DND-41 (cell line): Measurements from ENCODE around the gene AKAP9.

ENCODE experiments used
- ATAC-seq: fragments of 200-7000 bp; cut with Tn5 transposase; 3 replicates; pipeline ENCODE4 v1.9.1; 2021; ENCODE audit warnings: low read depth; ENCODE audit not compliant: insufficient read depth
- DNase-seq: peaks from one replicate; pipeline ENCODE4 v3.0.0-alpha.2; 2020
- H2AFZ ChIP-seq: 2 replicates; pipeline ENCODE4 v1.6.0; 2012; ENCODE audit warnings: low read depth, low read length
- H3K27ac ChIP-seq: 2 replicates; pipeline ENCODE4 v1.5.1; 2012; ENCODE audit warnings: low read length, inconsistent platforms
- H3K27me3 ChIP-seq: fragments of 200-600 bp; sonication (generic); 2 replicates; pipeline ENCODE4 v1.6.0; 2012; ENCODE audit warnings: low read length, mild to moderate bottlenecking, inconsistent platforms; ENCODE audit not compliant: insufficient read depth, poor library complexity
- H3K36me3 ChIP-seq: 2 replicates; pipeline ENCODE4 v1.5.1; 2012; ENCODE audit warnings: low read length, inconsistent platforms; ENCODE audit not compliant: insufficient read depth
- H3K4me1 ChIP-seq: 2 replicates; pipeline ENCODE4 v1.5.1; 2012; ENCODE audit warnings: mild to moderate bottlenecking, low read length; ENCODE audit not compliant: insufficient read depth
- H3K4me2 ChIP-seq: 2 replicates; pipeline ENCODE4 v1.6.0; 2012; ENCODE audit warnings: mild to moderate bottlenecking, moderate library complexity, low read length, inconsistent platforms; ENCODE audit not compliant: insufficient read depth
- H3K4me3 ChIP-seq, 2 experiments: fragments of 200-600 bp in 1 of 2; shearing (Covaris generic) in 1 of 2; 2 replicates each; pipeline ENCODE4 v1.5.1; 2012 to 2016; ENCODE audit warnings: inconsistent platforms in 2 of 2, low read length in 2 of 2, mild to moderate bottlenecking in 2 of 2, low read depth in 1 of 2, moderate library complexity in 1 of 2
- H3K79me2 ChIP-seq: 2 replicates; pipeline ENCODE4 v1.6.0; 2012; ENCODE audit warnings: low read length, inconsistent platforms; ENCODE audit not compliant: insufficient read depth
- H3K9ac ChIP-seq: 2 replicates; pipeline ENCODE4 v1.6.0; 2012; ENCODE audit warnings: low read depth, mild to moderate bottlenecking, inconsistent platforms, low read length, moderate library complexity
- H3K9me3 ChIP-seq: 2 replicates; pipeline ENCODE4 v1.5.1; 2012; ENCODE audit warnings: low read length, moderate library complexity, mild to moderate bottlenecking, inconsistent platforms; ENCODE audit not compliant: insufficient read depth, severe bottlenecking
- H4K20me1 ChIP-seq: 2 replicates; pipeline ENCODE4 v1.6.0; 2012; ENCODE audit warnings: low read length; ENCODE audit not compliant: insufficient read depth
- CTCF ChIP-seq: IDR thresholded peaks from 2 replicates; pipeline ENCODE4 v1.5.1; 2012; ENCODE audit warnings: borderline replicate concordance, low read length, moderate library complexity, mild to moderate bottlenecking; ENCODE audit not compliant: poor library complexity, severe bottlenecking; ENCODE audit errors: extremely low read depth
- EZH2 ChIP-seq: IDR thresholded peaks from 3 replicates; pipeline ENCODE4 v1.6.1; 2012; ENCODE audit warnings: borderline replicate concordance, low read depth, mild to moderate bottlenecking, moderate library complexity, low read length, inconsistent platforms; ENCODE audit not compliant: severe bottlenecking

The AKAP9 gene

GRCh38 chr7:92052159-92052558 is 111.5 kb downstream of the AKAP9 start:
- no peaks in the 10 kb centered on the region for H3K4me1 ChIP-seq
- no peaks in the 10 kb centered on the region for H4K20me1 ChIP-seq
- H3K4me3 ChIP-seq: no peak overlapping the region
- no peaks in the 10 kb centered on the region for H3K79me2 ChIP-seq
- no peak for TF ChIP-seq CTCF
- TF ChIP-seq EZH2: no peak
- no peak overlapping the region for H3K9ac ChIP-seq
- no peaks in the 10 kb centered on the region for H3K9me3 ChIP-seq
- ATAC-seq (no peak), DNase-seq (no peak)
- H3K27ac ChIP-seq: no peak overlapping the region
- no peak overlapping the region for H2AFZ ChIP-seq
- H3K27me3 ChIP-seq: no peaks in the 10 kb centered on the region
- H3K36me3 ChIP-seq: peaks cover 17% of the 10 kb centered on the region; the same call in 1 of the 2 replicates
- H3K4me2 ChIP-seq: no peak overlapping the region

GRCh38 chr7:92052684-92053083 is 112.0 kb downstream of the AKAP9 start:
- Histone ChIP-seq H3K4me1 (peaks cover 5% of the 10 kb centered on the region), H3K9ac (no peak overlapping the region), H3K4me2 (no peak overlapping the region), H3K4me3 (no peak overlapping the region), H4K20me1 (no peaks in the 10 kb centered on the region), H3K36me3 (peaks cover 12% of the 10 kb centered on the region; the same call in 1 of the 2 replicates), H3K9me3 (no peaks in the 10 kb centered on the region), H3K27me3 (no peaks in the 10 kb centered on the region), H3K27ac (no peak overlapping the region), H2AFZ (no peak overlapping the region), H3K79me2 (no peaks in the 10 kb centered on the region)
- no peak for ATAC-seq
- TF ChIP-seq CTCF: no peak
- TF ChIP-seq EZH2: no peak
- no peak for DNase-seq

- Histone ChIP-seq H3K36me3 (peaks cover 11% of the 10 kb centered on the region; the same call in 1 of the 2 replicates), H3K4me1 (peaks cover 11% of the 10 kb centered on the region), H3K4me3 (no peak overlapping the region), H3K79me2 (no peaks in the 10 kb centered on the region), H3K9me3 (no peaks in the 10 kb centered on the region), H3K4me2 (no peak overlapping the region), H4K20me1 (no peaks in the 10 kb centered on the region), H3K27ac (no peak overlapping the region), H2AFZ (no peak overlapping the region), H3K27me3 (no peaks in the 10 kb centered on the region), H3K9ac (no peak overlapping the region)
- no peak for DNase-seq
- no peak for ATAC-seq
- TF ChIP-seq CTCF: no peak
- no peak for TF ChIP-seq EZH2
These were observed 112.7 kb downstream of the AKAP9 start for GRCh38 chr7:92053312-92053711.

- ATAC-seq (no peak), DNase-seq (no peak)
- H3K4me3 ChIP-seq: no peak overlapping the region
- TF ChIP-seq CTCF: no peak
- TF ChIP-seq EZH2: no peak
- H3K79me2 ChIP-seq: no peaks in the 10 kb centered on the region
- H3K9me3 ChIP-seq: no peaks in the 10 kb centered on the region
- no peak overlapping the region for H3K4me2 ChIP-seq
- no peak overlapping the region for H3K9ac ChIP-seq
- no peak overlapping the region for H3K27ac ChIP-seq
- H3K36me3 ChIP-seq: peaks cover 16% of the 10 kb centered on the region; the same call in 1 of the 2 replicates
- H3K4me1 ChIP-seq: peaks cover 18% of the 10 kb centered on the region
- no peaks in the 10 kb centered on the region for H4K20me1 ChIP-seq
- no peak overlapping the region for H2AFZ ChIP-seq
- no peaks in the 10 kb centered on the region for H3K27me3 ChIP-seq
These were observed 115.6 kb downstream of the AKAP9 start for GRCh38 chr7:92056286-92056685.
